Adrenal gland (tissue), 12 donors: ENCODE results near the gene NRARP. TPM values are rescaled to one million over a fixed set of nuclear protein-coding genes. Genes with fewer than 3 reads are reported as not detected.

Experiments used
- DNase-seq, 7 donors: peaks; one replicate each; pipeline ENCODE4 v3.0.0-alpha.2; 2019 to 2020
- H3K27ac ChIP-seq, 5 donors: fragments of 200-600 bp; sonication (generic) in 4 of 5; 1 replicate in 3 of 5; 2 replicates in 2 of 5; pipeline versions ENCODE4 v1.5.1 to v1.8.0; 2016 to 2020; ENCODE audit warnings: mild to moderate bottlenecking in 1 of 5
- H3K27me3 ChIP-seq: fragments of 200-600 bp; 2 replicates; pipeline ENCODE4 v1.8.0; 2021
- H3K36me3 ChIP-seq, 2 donors: fragments of 200-600 bp; replicated peaks in 1 of 2; 1 replicate in 1 of 2; 2 replicates in 1 of 2; pipeline versions ENCODE4 v1.5.1 to v1.8.0; 2018 to 2022
- H3K4me1 ChIP-seq, 2 donors: fragments of 200-600 bp; replicated peaks in 1 of 2; 1 replicate in 1 of 2; 2 replicates in 1 of 2; pipeline versions ENCODE4 v1.5.1 to v1.8.0; 2018 to 2021
- H3K4me3 ChIP-seq, 4 donors: fragments of 200-600 bp; sonication (generic) in 3 of 4; one replicate each; pipeline ENCODE4 v1.5.1; 2016 to 2018
- H3K9me3 ChIP-seq, 3 donors: fragments of 200-600 bp; sonication (generic) in 1 of 3; replicated peaks in 1 of 3; 1 replicate in 2 of 3; 2 replicates in 1 of 3; pipeline versions ENCODE4 v1.5.1 to v1.8.0; 2016 to 2021
- POLR2A ChIP-seq, 2 donors: fragments of 450-650 bp; IDR thresholded peaks; one replicate each; pipeline ENCODE4 v1.6.1; 2017; ENCODE audit warnings: antibody characterized with exemption in 2 of 2, mild to moderate bottlenecking in 2 of 2, moderate library complexity in 1 of 2
- WGBS, 4 donors: extraction: QIAGEN DNeasy Blood & Tissue Kit in 2 of 4; methylation state at CpG; one replicate each; pipeline versions ENCODE4 v1.1.5 to v1.1.7; 2013 to 2017; 5-methylcytosine and 5-hydroxymethylcytosine counted together
- intact Hi-C, 2 donors: fragments of 100-400 bp; cut with DNase I; formaldehyde crosslinking; loops; one replicate each; pipeline versions ENCODE4 v1.14.1 to v1.15.0; 2022 to 2023
- polyA plus RNA-seq, 3 donors: library from polyadenylated mRNA; stranded (reverse); fragments of 200-250 nt in 2 of 3; fragments of 350-450 nt in 1 of 3; fragmentation: Illumina TruSeq in 1 of 3; extraction: RNeasy Lipid Tissue Mini Kit (QIAGEN cat#74804) in 1 of 3; gene quantifications; one replicate each; pipeline ENCODE4 v1.2.3, GENCODE V29; 2013 to 2014
- total RNA-seq, 9 donors: library from RNA; depleted of rRNA in 4 of 9; stranded (reverse); fragments of >200 nt in 4 of 9; fragments of 120-200 nt in 1 of 9; fragmentation: NEBNext Ultra II Directional in 1 of 9; extraction: Animal tissue kit (Norgen Biotek cat#: 25700) in 1 of 9; gene quantifications; one replicate each; pipeline versions ENCODE4 v1.1.0 to v1.2.4, GENCODE V29; 2013 to 2023
- TF ChIP-seq, protein P1 (sequence below), 6 experiments: fragments of 450-650 bp in 4 of 6; fragments of 200-600 bp in 2 of 6; sonication (generic) in 1 of 6; IDR thresholded peaks; 1 replicate in 5 of 6; 2 replicates in 1 of 6; pipeline versions ENCODE4 v1.5.1 to v1.8.0; 2016 to 2021; ENCODE audit warnings: antibody characterized with exemption in 6 of 6, mild to moderate bottlenecking in 2 of 6, moderate library complexity in 1 of 6
- donor health status: healthy with polysubstance abuse.
- donor health status: Bipolar disorder and iron deficiency.
- donor health status: DM: yes; HTN: yes; CAD: no.
- donor health status: DM: no; HTN: no; CAD: no.
- donor health status: DM: no; HTN: no; CAD: no.
- donor health status: DM: yes; HTN: yes; CAD: no.

NRARP gene
- total and polyA plus RNA-seq, 12 donors, result 0.59 to 11.2 (median 2.7) TPM

DNA sequence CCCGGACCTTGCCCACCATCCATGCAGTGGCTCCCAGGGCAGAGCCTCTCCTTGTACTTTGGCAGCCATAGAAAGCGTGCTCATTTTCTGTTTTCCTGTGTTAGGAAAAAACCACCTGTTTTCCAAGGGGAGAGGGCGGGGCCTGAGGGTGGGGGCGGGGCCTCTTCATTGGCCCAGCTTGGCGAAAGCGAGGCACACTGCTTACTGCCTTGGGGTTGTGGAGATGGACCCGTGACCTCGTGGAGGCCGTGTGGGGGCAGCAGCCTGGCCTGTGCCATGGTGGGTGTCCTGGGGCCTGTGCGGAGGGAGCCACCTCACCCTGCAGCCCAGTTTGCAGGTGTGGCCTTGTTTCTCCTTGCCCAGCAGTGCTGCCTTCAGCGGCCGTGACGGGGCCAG is 29.0 kb downstream of the NRARP start:
- 80 to 88% (median 83%) methylated on average over 4 to 13 of the region's 13 CpGs for WGBS, 4 donors
- H3K4me1 ChIP-seq, result peaks cover 4 to 23% of the 10 kb centered on the region in 2 donors
- H3K27ac ChIP-seq, result no peak overlapping the region
- intact Hi-C loops, result no loop called here
- no peak for TF ChIP-seq POLR2A (IDR thresholded peaks at IDR 0.05)
- TF ChIP-seq, protein P1, sequence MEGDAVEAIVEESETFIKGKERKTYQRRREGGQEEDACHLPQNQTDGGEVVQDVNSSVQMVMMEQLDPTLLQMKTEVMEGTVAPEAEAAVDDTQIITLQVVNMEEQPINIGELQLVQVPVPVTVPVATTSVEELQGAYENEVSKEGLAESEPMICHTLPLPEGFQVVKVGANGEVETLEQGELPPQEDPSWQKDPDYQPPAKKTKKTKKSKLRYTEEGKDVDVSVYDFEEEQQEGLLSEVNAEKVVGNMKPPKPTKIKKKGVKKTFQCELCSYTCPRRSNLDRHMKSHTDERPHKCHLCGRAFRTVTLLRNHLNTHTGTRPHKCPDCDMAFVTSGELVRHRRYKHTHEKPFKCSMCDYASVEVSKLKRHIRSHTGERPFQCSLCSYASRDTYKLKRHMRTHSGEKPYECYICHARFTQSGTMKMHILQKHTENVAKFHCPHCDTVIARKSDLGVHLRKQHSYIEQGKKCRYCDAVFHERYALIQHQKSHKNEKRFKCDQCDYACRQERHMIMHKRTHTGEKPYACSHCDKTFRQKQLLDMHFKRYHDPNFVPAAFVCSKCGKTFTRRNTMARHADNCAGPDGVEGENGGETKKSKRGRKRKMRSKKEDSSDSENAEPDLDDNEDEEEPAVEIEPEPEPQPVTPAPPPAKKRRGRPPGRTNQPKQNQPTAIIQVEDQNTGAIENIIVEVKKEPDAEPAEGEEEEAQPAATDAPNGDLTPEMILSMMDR (IDR thresholded peaks at IDR 0.05), result no peak
- H3K4me3 ChIP-seq, result no peak overlapping the region
- DNase-seq, result no peak
- H3K36me3 ChIP-seq, result peaks cover 0 to 21% of the 10 kb centered on the region in 2 donors
- no peaks in the 10 kb centered on the region for H3K9me3 ChIP-seq
- no peaks in the 10 kb centered on the region for H3K27me3 ChIP-seq

DNA sequence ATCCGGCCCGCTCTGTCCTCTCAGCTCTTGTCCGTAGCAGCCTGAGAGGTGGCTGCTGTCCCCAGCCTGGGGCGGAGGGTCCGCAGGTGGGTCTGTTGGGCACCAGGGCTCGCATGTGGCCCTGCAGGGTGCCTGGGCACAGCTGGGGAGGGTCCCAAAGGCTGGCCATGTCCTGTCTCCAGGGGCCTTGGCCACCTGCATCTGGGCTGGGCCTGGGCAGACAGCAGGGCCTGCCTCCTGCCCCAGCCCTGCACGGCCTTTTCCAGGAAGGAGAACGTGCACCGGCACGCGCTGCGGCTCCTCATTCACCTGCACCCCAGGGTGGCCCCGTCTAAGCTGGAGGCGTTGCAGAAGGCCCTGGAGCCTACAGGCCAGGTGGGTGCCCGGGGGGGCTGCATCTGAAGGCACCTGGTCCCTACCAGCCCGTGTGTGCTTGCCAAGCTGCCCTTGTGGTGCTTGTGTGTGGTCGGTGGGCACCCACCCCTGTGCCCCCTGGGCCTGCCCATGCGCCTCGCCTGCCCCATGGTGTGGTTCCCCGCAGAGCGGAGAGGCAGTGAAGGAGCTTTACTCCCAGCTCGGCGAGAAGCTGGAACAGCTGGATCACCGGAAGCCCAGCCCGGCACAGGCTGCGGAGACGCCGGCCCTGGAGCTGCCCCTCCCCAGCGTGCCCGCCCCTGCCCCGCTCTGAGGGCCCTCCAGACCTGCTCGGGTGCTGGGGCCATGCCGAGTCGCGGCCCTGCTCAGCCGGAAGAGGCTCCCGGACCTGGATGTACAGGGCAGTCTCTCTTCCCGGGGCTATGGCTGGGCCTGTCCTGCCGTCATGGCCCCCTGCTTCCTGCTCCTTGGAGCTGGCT is 29.6 kb downstream of the NRARP start:
- no peak overlapping the region for H3K27ac ChIP-seq
- TF ChIP-seq, protein P1 (IDR thresholded peaks at IDR 0.05), result no peak
- no peak for TF ChIP-seq POLR2A (IDR thresholded peaks at IDR 0.05)
- peaks cover 0 to 21% of the 10 kb centered on the region in 2 donors for H3K36me3 ChIP-seq
- H3K27me3 ChIP-seq, result no peaks in the 10 kb centered on the region
- no peak overlapping the region for H3K4me3 ChIP-seq
- peak in 1 of 7 donors; percentile 16 for DNase-seq
- H3K4me1 ChIP-seq, result peaks cover 4 to 23% of the 10 kb centered on the region in 2 donors
- H3K9me3 ChIP-seq, result no peaks in the 10 kb centered on the region
- 92 to 96% (median 94%) methylated on average over 8 to 39 of the region's 39 CpGs for WGBS, 4 donors
- intact Hi-C loops, result no loop called here

DNA sequence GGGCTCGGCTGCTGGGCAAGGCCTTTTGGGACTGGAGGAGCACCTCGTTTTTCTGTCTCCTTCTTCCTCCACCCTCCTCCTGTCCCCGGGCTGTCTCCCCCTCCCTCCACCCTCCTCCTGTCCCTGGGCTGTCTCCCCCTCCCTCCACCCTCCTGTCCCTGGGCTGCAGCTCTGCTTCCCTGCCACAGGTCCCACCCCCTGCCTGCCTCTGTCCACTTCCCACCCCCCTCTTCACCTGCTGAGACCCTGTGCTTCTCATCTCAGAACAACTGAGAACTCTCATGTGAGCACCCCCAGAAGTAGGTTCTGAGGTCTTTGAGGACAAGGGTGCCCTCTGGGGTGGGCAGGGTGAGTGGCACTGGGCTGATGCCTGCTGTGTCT is 30.4 kb downstream of the NRARP start:
- 36 to 56% (median 41%) methylated on average over 3 of the region's 3 CpGs for WGBS, 4 donors
- H3K9me3 ChIP-seq, result no peaks in the 10 kb centered on the region
- intact Hi-C loops, result no loop called here
- peaks cover 0 to 26% of the 10 kb centered on the region in 2 donors for H3K36me3 ChIP-seq
- no peaks in the 10 kb centered on the region for H3K27me3 ChIP-seq
- H3K27ac ChIP-seq, result no peak overlapping the region
- H3K4me1 ChIP-seq, result peaks cover 4 to 22% of the 10 kb centered on the region in 2 donors
- no peak overlapping the region for H3K4me3 ChIP-seq
- TF ChIP-seq, protein P1 (IDR thresholded peaks at IDR 0.05), result no peak
- no peak for DNase-seq

DNA sequence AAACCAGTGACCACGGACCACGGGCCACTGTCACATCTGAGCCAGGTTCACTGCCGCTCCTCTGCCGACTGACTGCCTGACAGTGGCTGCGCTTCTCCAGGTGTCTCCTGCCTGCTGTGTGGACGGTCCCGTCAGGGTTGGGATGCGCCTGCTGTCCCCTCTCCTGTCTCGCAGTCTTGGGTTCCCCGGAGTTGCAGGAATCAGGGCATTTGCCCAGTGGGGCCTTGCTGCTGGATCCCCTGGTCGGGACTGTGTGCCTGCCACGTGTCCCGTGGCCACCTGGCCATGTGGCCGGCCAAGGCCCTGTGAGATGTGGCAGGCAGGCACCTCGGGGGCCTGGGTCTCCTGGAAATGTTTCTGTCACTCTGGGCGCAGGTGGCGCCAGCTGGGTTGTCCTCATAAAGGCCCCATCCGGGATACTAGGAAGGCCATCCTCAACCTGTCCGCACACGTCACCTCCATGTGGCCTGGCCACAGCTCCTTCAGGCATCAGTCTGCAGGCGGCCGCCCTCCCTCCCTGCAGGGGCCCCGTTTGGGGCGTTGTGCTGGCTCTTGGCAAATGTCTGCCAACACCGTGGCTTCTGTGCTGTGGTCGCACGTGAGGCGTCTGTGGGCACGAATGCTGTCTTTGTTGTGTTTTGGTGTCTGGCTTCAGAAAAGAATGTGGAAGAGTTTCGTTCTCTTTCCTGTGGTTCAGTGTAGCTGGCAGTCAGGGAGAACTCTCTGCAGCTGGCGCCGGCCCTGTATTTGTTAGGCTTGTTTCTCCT is 31.0 kb downstream of the NRARP start:
- H3K36me3 ChIP-seq, result peaks cover 0 to 30% of the 10 kb centered on the region in 2 donors
- DNase-seq, result peak in 2 of 7 donors; percentile 7 to 15
- no peak overlapping the region for H3K4me3 ChIP-seq
- H3K9me3 ChIP-seq, result no peaks in the 10 kb centered on the region
- TF ChIP-seq POLR2A (IDR thresholded peaks at IDR 0.05), result no peak
- TF ChIP-seq, protein P1 (IDR thresholded peaks at IDR 0.05), result no peak
- no peaks in the 10 kb centered on the region for H3K27me3 ChIP-seq
- H3K27ac ChIP-seq, result no peak overlapping the region
- intact Hi-C loops, result no loop called here
- 74 to 89% (median 87%) methylated on average over 17 to 32 of the region's 32 CpGs for WGBS, 4 donors
- H3K4me1 ChIP-seq, result peaks cover 4 to 17% of the 10 kb centered on the region in 2 donors
